Spleen (tissue), 11 donors: ENCODE data around the gene MRPL36. TPM values are rescaled to one million over a fixed set of nuclear protein-coding genes. Genes with fewer than 3 reads are reported as not detected.

Experiments used
- DNase-seq: peaks from one replicate; pipeline ENCODE4 v3.0.0-alpha.2; 2020
- H3K27ac ChIP-seq, 8 donors: fragments of 200-600 bp; sonication (generic) in 7 of 8; 1 replicate in 4 of 8; 2 replicates in 4 of 8; pipeline versions ENCODE4 v1.5.0 to v1.8.0; 2016 to 2021; ENCODE audit warnings: inconsistent platforms in 4 of 8, mild to moderate bottlenecking in 4 of 8, moderate library complexity in 1 of 8
- H3K27me3 ChIP-seq, 7 donors: fragments of 200-600 bp; sonication (generic) in 6 of 7; replicated peaks in 1 of 7; 1 replicate in 4 of 7; 2 replicates in 3 of 7; pipeline versions ENCODE4 v1.5.0 to v1.8.0; 2016 to 2021; ENCODE audit warnings: inconsistent platforms in 3 of 7, mild to moderate bottlenecking in 1 of 7
- H3K36me3 ChIP-seq, 6 donors: fragments of 200-600 bp; sonication (generic) in 5 of 6; 1 replicate in 4 of 6; 2 replicates in 2 of 6; pipeline versions ENCODE4 v1.5.0 to v1.8.0; 2016 to 2021; ENCODE audit warnings: inconsistent platforms in 2 of 6
- H3K4me1 ChIP-seq, 6 donors: fragments of 200-600 bp; sonication (generic) in 5 of 6; 1 replicate in 3 of 6; 2 replicates in 3 of 6; pipeline versions ENCODE4 v1.5.0 to v1.8.0; 2016 to 2021; ENCODE audit warnings: inconsistent platforms in 3 of 6
- H3K4me3 ChIP-seq, 8 donors: fragments of 200-600 bp; sonication (generic) in 7 of 8; 1 replicate in 4 of 8; 2 replicates in 4 of 8; pipeline versions ENCODE4 v1.5.0 to v1.8.0; 2016 to 2021; ENCODE audit warnings: inconsistent platforms in 4 of 8, mild to moderate bottlenecking in 4 of 8, moderate library complexity in 2 of 8
- H3K9me3 ChIP-seq, 8 donors: fragments of 200-600 bp; sonication (generic) in 7 of 8; 1 replicate in 4 of 8; 2 replicates in 4 of 8; pipeline versions ENCODE4 v1.5.0 to v1.8.0; 2016 to 2021; ENCODE audit warnings: inconsistent platforms in 4 of 8
- POLR2A ChIP-seq, 3 donors: fragments of 450-650 bp; IDR thresholded peaks; one replicate each; pipeline ENCODE4 v1.5.1; 2017; ENCODE audit warnings: antibody characterized with exemption in 3 of 3, mild to moderate bottlenecking in 1 of 3
- POLR2AphosphoS5 ChIP-seq, 3 donors: sonication (generic); formaldehyde crosslinking; IDR thresholded peaks; one replicate each; pipeline ENCODE4 v1.5.1; 2017; ENCODE audit warnings: antibody characterized with exemption in 3 of 3
- WGBS, 5 donors: extraction: QIAGEN DNeasy Blood & Tissue Kit in 3 of 5; methylation state at CpG; one replicate each; pipeline versions ENCODE4 v1.1.5 to v1.1.7; 2013 to 2018; 5-methylcytosine and 5-hydroxymethylcytosine counted together
- intact Hi-C: fragments of 100-400 bp; cut with DNase I; formaldehyde crosslinking; loops from one replicate; pipeline ENCODE4 v1.15.0; 2023; ENCODE audit warnings: low total_unique reads
- polyA plus RNA-seq, 3 donors: library from polyadenylated mRNA; stranded (reverse); fragments of 200-250 nt; gene quantifications; one replicate each; pipeline ENCODE4 v1.2.1, GENCODE V29; 2013
- total RNA-seq, 7 donors: library from RNA; depleted of rRNA in 3 of 7; stranded (reverse); fragments of >200 nt in 3 of 7; fragmentation: NEBNext Ultra II Directional in 4 of 7; extraction: Animal tissue kit (Norgen Biotek cat#: 25700) in 4 of 7; gene quantifications; one replicate each; pipeline versions ENCODE4 v1.1.0 to v1.2.1, GENCODE V29; 2016 to 2021
- TF ChIP-seq, protein P1 (sequence below), 11 experiments: fragments of 200-600 bp in 7 of 11; fragments of 450-650 bp in 4 of 11; sonication (generic) in 4 of 11; IDR thresholded peaks in 8 of 11; conservative IDR thresholded peaks in 3 of 11; 1 replicate in 7 of 11; 2 replicates in 4 of 11; pipeline versions ENCODE4 v1.4.0 to v1.8.0; 2016 to 2021; ENCODE audit warnings: antibody characterized with exemption in 11 of 11, inconsistent platforms in 4 of 11, mild to moderate bottlenecking in 1 of 11
- donor health status: healthy with polysubstance abuse.
- donor health status: DM: no; HTN: no; CAD: no; lungs with moderate emphysema.
- donor health status: DM: no; HTN: no; CAD: no.
- donor health status: Bipolar disorder and iron deficiency.
- donor health status: healthy.
- donor health status: DM: no; HTN: no; CAD: no.
- donor health status: DM: yes; HTN: yes; CAD: no.

The MRPL36 gene
- total and polyA plus RNA-seq, 10 donors, result 20.3 to 77.3 (median 35.9) TPM

DNA sequence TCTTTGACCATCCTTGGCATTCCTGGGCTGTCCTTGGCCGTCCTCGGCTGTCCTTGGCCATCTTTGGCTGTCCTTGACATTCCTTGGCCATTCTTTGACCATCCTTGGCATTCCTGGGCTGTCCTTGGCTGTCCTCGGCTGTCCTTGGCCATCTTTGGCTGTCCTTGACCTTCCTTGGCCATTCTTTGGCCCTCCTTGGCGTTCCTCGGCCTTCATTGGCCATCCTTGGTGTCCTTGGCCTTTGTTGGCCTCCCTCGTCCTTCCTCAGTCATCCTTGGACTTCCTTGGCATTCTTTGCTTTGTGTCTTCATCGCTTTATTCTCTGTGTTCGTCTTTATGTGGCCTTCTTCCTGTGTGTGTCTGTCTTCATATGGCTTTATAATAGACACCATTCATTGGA, 22.2 kb upstream of the MRPL36 start:
- intact Hi-C loops, result no loop called here
- Histone ChIP-seq H3K9me3 (no peaks in the 10 kb centered on the region), H3K4me1 (no peaks in the 10 kb centered on the region), H3K36me3 (peaks cover 0 to 100% (median 67%) of the 10 kb centered on the region in 6 donors), H3K27me3 (no peaks in the 10 kb centered on the region), H3K27ac (no peak overlapping the region), H3K4me3 (no peak overlapping the region)
- WGBS, 5 donors, result 91 to 97% (median 93%) methylated on average over 8 of the region's 8 CpGs
- TF ChIP-seq, protein P1, sequence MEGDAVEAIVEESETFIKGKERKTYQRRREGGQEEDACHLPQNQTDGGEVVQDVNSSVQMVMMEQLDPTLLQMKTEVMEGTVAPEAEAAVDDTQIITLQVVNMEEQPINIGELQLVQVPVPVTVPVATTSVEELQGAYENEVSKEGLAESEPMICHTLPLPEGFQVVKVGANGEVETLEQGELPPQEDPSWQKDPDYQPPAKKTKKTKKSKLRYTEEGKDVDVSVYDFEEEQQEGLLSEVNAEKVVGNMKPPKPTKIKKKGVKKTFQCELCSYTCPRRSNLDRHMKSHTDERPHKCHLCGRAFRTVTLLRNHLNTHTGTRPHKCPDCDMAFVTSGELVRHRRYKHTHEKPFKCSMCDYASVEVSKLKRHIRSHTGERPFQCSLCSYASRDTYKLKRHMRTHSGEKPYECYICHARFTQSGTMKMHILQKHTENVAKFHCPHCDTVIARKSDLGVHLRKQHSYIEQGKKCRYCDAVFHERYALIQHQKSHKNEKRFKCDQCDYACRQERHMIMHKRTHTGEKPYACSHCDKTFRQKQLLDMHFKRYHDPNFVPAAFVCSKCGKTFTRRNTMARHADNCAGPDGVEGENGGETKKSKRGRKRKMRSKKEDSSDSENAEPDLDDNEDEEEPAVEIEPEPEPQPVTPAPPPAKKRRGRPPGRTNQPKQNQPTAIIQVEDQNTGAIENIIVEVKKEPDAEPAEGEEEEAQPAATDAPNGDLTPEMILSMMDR (IDR thresholded peaks at IDR 0.05 in 8 of 11, conservative IDR thresholded peaks at IDR 0.05 in 3 of 11), result no peak
- TF ChIP-seq POLR2AphosphoS5 (IDR thresholded peaks at IDR 0.05) (no peak), POLR2A (IDR thresholded peaks at IDR 0.05) (no peak)
- DNase-seq, result peak; percentile 32

DNA sequence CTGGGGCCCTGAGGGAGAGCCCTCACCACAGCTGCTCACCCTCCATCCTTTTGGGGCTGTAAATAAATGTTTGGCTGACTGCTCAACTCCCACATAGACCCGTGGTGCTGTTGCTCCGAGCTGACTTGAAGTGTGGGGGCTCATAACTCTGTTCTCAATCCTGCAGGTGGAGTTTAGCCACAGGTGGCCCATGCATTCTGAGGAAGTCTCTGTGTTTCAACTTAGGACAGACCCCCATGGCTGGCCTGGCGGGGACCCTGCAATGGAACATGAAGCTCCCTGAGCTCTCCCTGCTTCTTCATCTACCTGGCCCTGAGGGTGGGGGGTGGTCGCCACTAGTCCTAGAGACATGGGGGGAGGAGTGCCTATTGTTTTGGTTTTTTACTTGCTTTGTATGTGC, 21.3 kb upstream of the MRPL36 start:
- Histone ChIP-seq H3K9me3 (no peaks in the 10 kb centered on the region), H3K27ac (no peak overlapping the region), H3K27me3 (no peaks in the 10 kb centered on the region), H3K4me3 (no peak overlapping the region), H3K36me3 (peaks cover 0 to 100% (median 74%) of the 10 kb centered on the region in 6 donors), H3K4me1 (no peaks in the 10 kb centered on the region)
- peak; percentile 36 for DNase-seq
- WGBS, 5 donors, result 94 to 97% (median 96%) methylated on average over 3 to 4 of the region's 4 CpGs
- intact Hi-C loops, result no loop called here
- TF ChIP-seq POLR2A (IDR thresholded peaks at IDR 0.05), result no peak
- no peak for TF ChIP-seq POLR2AphosphoS5 (IDR thresholded peaks at IDR 0.05)
- TF ChIP-seq, protein P1 (IDR thresholded peaks at IDR 0.05 in 8 of 11, conservative IDR thresholded peaks at IDR 0.05 in 3 of 11), result no peak

DNA sequence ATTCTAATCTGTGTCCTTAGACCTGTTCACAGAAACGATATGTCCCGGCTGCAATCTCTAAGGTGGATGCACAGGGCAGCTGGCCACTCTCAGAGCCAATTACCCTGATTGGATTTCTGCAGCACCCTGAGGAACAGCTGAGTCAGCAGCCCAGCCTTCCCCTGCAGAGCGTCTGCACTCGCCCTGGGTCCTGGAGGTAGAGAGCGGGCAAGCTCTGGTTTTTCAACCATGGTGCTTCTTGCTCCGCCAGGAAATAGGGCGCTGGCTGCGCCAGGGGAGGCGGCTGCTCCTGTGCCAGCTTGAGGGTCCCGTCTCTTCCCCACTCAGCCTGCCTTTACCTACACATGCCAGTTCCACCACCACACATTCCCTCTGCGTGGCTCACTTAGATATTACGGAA, 20.7 kb upstream of the MRPL36 start:
- H3K27me3 ChIP-seq, result no peaks in the 10 kb centered on the region
- no peaks in the 10 kb centered on the region for H3K4me1 ChIP-seq
- 87 to 97% (median 91%) methylated on average over 12 of the region's 12 CpGs for WGBS, 5 donors
- no peak overlapping the region for H3K27ac ChIP-seq
- TF ChIP-seq POLR2AphosphoS5 (IDR thresholded peaks at IDR 0.05), result peak in 1 of 3 donors; percentile 26
- TF ChIP-seq POLR2A (IDR thresholded peaks at IDR 0.05), result no peak
- no peaks in the 10 kb centered on the region for H3K9me3 ChIP-seq
- H3K36me3 ChIP-seq, result peaks cover under 1 to 100% (median 77%) of the 10 kb centered on the region in 6 donors
- peak; percentile 60 for DNase-seq
- H3K4me3 ChIP-seq, result no peak overlapping the region
- intact Hi-C loops, result no loop called here

DNA sequence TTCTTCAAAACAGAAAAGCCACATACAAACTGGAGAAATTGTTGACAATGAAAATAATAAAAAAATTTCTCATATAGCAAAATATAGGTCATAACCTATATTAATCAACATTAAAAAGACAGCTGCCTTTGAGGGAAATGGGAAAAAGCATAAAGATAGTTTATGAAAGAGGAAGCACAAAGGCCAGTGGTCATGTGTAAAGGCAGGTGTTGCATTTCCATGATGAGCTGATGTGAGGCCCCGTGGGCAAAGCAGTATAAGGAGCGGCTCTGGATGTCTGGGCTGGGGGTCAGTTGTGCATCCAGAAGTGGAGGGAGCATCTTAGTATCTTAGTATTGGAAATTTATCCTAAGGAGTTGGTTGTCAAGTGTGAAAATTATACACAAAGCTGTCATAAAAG, 19.8 kb upstream of the MRPL36 start:
- intact Hi-C loops, result no loop called here
- no peak overlapping the region for H3K4me3 ChIP-seq
- no peak overlapping the region for H3K27ac ChIP-seq
- no peaks in the 10 kb centered on the region for H3K27me3 ChIP-seq
- peaks cover 3 to 100% (median 80%) of the 10 kb centered on the region in 6 donors for H3K36me3 ChIP-seq
- TF ChIP-seq, protein P1 (IDR thresholded peaks at IDR 0.05 in 8 of 11, conservative IDR thresholded peaks at IDR 0.05 in 3 of 11), result no peak
- no peak for TF ChIP-seq POLR2AphosphoS5 (IDR thresholded peaks at IDR 0.05)
- no peak for TF ChIP-seq POLR2A (IDR thresholded peaks at IDR 0.05)
- no peak for DNase-seq
- H3K4me1 ChIP-seq, result no peaks in the 10 kb centered on the region
- H3K9me3 ChIP-seq, result no peaks in the 10 kb centered on the region
- WGBS, 5 donors, result 53 to 89% (median 80%) methylated on average over 2 of the region's 2 CpGs

DNA sequence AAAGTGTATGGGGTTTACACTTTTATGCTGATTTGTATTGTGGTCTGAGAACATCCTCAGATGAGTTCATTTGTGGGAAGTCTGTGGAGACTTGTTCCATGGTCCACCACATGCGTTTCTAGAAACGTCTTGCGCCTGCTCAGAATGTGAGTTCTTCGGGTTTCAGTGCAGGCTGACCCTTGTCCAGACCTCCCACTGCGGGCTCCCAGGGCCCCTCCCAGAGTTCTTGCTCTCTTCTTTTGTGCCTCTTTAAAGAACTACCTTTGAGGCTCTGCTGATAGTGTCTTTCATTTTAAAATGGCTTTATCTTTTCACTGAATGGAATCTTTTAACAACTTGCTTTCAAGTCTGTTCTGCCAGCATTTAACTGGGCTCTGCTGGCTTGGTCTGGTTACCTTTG, 19.1 kb upstream of the MRPL36 start:
- Histone ChIP-seq H3K4me3 (no peak overlapping the region), H3K27me3 (no peaks in the 10 kb centered on the region), H3K36me3 (peaks cover 3 to 100% (median 83%) of the 10 kb centered on the region in 6 donors), H3K27ac (no peak overlapping the region), H3K4me1 (no peaks in the 10 kb centered on the region), H3K9me3 (no peaks in the 10 kb centered on the region)
- intact Hi-C loops, result no loop called here
- DNase-seq, result no peak
- WGBS, 5 donors, result 86 to 99% (median 92%) methylated on average over 5 of the region's 5 CpGs
- TF ChIP-seq, protein P1 (IDR thresholded peaks at IDR 0.05 in 8 of 11, conservative IDR thresholded peaks at IDR 0.05 in 3 of 11), result no peak
- TF ChIP-seq POLR2AphosphoS5 (IDR thresholded peaks at IDR 0.05) (no peak), POLR2A (IDR thresholded peaks at IDR 0.05) (no peak)
